Stimulated activated CD4-positive, alpha-beta T cell treated with anti-CD3 and anti-CD28 coated beads, Interleukin-1b, Interleukin-23, amount 100 ng/mL, for 48 hours (primary cell): ENCODE measurements around the gene SEMG1.

Source experiments
- DNase-seq: peaks from one replicate; pipeline ENCODE4 v3.0.0-alpha.2; 2020

SEMG1 gene

GRCh38 chr20:45206725-45207124 is at the start of gene SEMG1:
Gene SEMG1 (plus strand): TSS chr20:45207033. CDS start chr20:45207054, 21 bp downstream.
- DNase-seq: no peak

GRCh38 chr20:45157962-45158361 is 48.9 kb upstream of the SEMG1 start:
- DNase-seq: no peak

GRCh38 chr20:45163083-45163803 is 43.6 kb upstream of the SEMG1 start:
- no peak for DNase-seq

- no peak for DNase-seq
These were observed 41.9 kb upstream of the SEMG1 start for GRCh38 chr20:45164906-45165305.

- DNase-seq: no peak
These were observed 33.3 kb upstream of the SEMG1 start for GRCh38 chr20:45173522-45173921.

GRCh38 chr20:45174434-45175364 is 32.1 kb upstream of the SEMG1 start, which contains the start of gene PI3:
Gene PI3 (plus strand): TSS chr20:45174902. CDS start chr20:45174923, 21 bp downstream.
- no peak for DNase-seq

- no peak for DNase-seq
These were observed 30.1 kb upstream of the SEMG1 start for GRCh38 chr20:45176526-45177267.

GRCh38 chr20:45179166-45179565 is 27.7 kb upstream of the SEMG1 start:
- DNase-seq: no peak

GRCh38 chr20:45181639-45182038 is 25.2 kb upstream of the SEMG1 start:
- no peak for DNase-seq

- DNase-seq: no peak
These were observed 23.7 kb upstream of the SEMG1 start for GRCh38 chr20:45183084-45183483.

- DNase-seq: no peak
These were observed 19.1 kb upstream of the SEMG1 start for GRCh38 chr20:45187693-45188092.

GRCh38 chr20:45189067-45189609 is 17.7 kb upstream of the SEMG1 start:
- DNase-seq: no peak

GRCh38 chr20:45189861-45190260 is 17.0 kb upstream of the SEMG1 start:
- no peak for DNase-seq

GRCh38 chr20:45191926-45192325 is 14.9 kb upstream of the SEMG1 start:
- no peak for DNase-seq

GRCh38 chr20:45193331-45193730 is 13.5 kb upstream of the SEMG1 start:
- no peak for DNase-seq

- no peak for DNase-seq
These were observed 3.1 kb downstream of the SEMG1 start for GRCh38 chr20:45209924-45210323.

GRCh38 chr20:45211569-45212474 is 5.0 kb downstream of the SEMG1 start:
- no peak for DNase-seq

- DNase-seq: no peak
These were observed 6.0 kb downstream of the SEMG1 start for GRCh38 chr20:45212836-45213235.

GRCh38 chr20:45218124-45218523 is 11.3 kb downstream of the SEMG1 start:
- no peak for DNase-seq

GRCh38 chr20:45218636-45219035 is 11.8 kb downstream of the SEMG1 start:
- no peak for DNase-seq

- no peak for DNase-seq
These were observed 14.2 kb downstream of the SEMG1 start, which contains the start of gene SEMG2 for GRCh38 chr20:45221076-45221475. Gene SEMG2 (plus strand): TSS chr20:45221373. CDS start chr20:45221390, 17 bp downstream.

GRCh38 chr20:45223136-45223535 is 16.3 kb downstream of the SEMG1 start:
- DNase-seq: no peak
